ENCODE data around the gene DARS1. TPM values are rescaled to one million over a fixed set of nuclear protein-coding genes. Genes with fewer than 3 reads are reported as not detected.

DARS1 gene
- total RNA-seq, 1 experiment from 2014 or later: 63.0 TPM

DNA sequence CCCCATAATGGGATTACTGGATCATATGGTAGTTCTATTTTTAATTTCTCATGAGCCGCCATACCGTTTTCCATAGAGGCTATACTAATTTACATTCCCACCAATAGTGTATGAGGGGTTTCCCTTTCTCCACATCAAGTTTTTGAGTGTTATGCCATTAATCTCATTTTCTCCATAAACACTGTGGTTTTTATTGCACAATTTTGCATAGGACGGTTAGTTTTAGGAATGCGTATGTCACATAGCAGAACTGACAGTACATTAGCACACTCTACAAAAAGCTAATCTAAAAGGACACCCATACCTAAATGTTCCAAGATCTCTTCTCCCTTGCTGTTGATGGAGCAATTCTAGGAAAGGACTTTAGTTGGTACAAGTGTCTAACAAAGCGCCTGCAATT is 32.5 kb downstream of the DARS1 start:
- CTCF ChIA-PET: no interaction called here
- Histone ChIP-seq H3K79me2 (ENCODE audit: low read depth) (peaks cover 24% of the 10 kb centered on the region; the same call in 1 of the 2 replicates), H3K4me2 (no peak overlapping the region)

DNA sequence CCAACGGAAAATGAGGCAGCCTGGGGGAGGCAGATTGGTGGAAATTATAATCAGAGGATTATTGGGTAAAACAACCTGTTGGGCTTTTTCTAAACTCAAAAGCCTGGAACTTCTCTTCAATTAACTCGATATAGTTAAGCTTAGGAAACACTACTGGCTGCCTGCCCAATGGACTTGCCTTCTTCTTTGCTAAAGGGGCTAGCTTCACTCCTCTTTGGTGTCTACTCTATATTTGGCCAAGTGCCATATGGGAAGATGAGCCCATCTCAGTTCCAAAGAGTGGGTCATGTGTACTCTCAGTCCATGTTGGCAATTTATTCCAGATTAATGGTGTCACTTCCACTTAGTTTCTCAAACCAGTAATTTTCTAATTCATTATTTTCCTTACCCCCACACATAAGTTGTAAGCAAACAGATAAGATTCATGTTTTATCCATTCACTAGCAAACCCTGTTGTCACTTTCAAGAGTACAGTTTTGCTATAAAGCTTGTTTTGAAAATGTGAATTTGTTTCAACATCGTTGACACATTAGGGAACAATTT is 34.3 kb downstream of the DARS1 start:
- Histone ChIP-seq H3K4me1 (replicated peaks; ENCODE audit: insufficient read depth) (peaks cover 41% of the 10 kb centered on the region), H3K79me2 (ENCODE audit: low read depth) (peaks cover 40% of the 10 kb centered on the region), H3K36me3 (ENCODE audit: low read depth) (peaks cover 44% of the 10 kb centered on the region; the same call in 1 of the 2 replicates), H2AFZ (no peak overlapping the region), H3K27ac (no peak overlapping the region), H4K20me1 (ENCODE audit: insufficient read depth) (no peaks in the 10 kb centered on the region; the same call in 1 of the 2 replicates), H3K27me3 (ENCODE audit: insufficient read depth, low read depth) (no peaks in the 10 kb centered on the region), H3K9me3 (ENCODE audit: insufficient read depth, low read depth) (0 out of 2 replicates have a peak, but pooled peaks cover 6% of the 10 kb centered on the region), H3K4me2 (no peak overlapping the region), H3K9me2 (ENCODE audit: insufficient read depth) (no peaks in the 10 kb centered on the region), H3F3A (ENCODE audit: insufficient read depth, low read depth) (peaks cover 31% of the 10 kb centered on the region), H3K4me3 (no peak overlapping the region)
- intact Hi-C loops (cut with micrococcal nuclease; ENCODE audit: unreplicated experiment): no loop called here
- BruUV-seq (replicated peaks): no TSS peak
- TF ChIP-seq EZH2 (IDR thresholded peaks at IDR 0.05; ENCODE audit: low read depth): no peak
- TF ChIP-seq, protein P1, sequence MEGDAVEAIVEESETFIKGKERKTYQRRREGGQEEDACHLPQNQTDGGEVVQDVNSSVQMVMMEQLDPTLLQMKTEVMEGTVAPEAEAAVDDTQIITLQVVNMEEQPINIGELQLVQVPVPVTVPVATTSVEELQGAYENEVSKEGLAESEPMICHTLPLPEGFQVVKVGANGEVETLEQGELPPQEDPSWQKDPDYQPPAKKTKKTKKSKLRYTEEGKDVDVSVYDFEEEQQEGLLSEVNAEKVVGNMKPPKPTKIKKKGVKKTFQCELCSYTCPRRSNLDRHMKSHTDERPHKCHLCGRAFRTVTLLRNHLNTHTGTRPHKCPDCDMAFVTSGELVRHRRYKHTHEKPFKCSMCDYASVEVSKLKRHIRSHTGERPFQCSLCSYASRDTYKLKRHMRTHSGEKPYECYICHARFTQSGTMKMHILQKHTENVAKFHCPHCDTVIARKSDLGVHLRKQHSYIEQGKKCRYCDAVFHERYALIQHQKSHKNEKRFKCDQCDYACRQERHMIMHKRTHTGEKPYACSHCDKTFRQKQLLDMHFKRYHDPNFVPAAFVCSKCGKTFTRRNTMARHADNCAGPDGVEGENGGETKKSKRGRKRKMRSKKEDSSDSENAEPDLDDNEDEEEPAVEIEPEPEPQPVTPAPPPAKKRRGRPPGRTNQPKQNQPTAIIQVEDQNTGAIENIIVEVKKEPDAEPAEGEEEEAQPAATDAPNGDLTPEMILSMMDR (conservative IDR thresholded peaks at IDR 0.05): no peak
- no peak for DNase-seq
- ChIA-PET POLR2A (ENCODE audit: unreplicated experiment) (no interaction called here), CTCF (no interaction called here)

More for the DNA sequence above, 32.5 kb downstream of the DARS1 start:
- no peak for DNase-seq
- peaks cover 43% of the 10 kb centered on the region; the same call in 1 of the 2 replicates for H3K36me3 ChIP-seq (ENCODE audit: low read depth)
- POLR2A ChIA-PET (ENCODE audit: unreplicated experiment): no interaction called here
- H3K9me2 ChIP-seq (ENCODE audit: insufficient read depth): no peaks in the 10 kb centered on the region
- no peaks in the 10 kb centered on the region for H3K27me3 ChIP-seq (ENCODE audit: insufficient read depth, low read depth)
- TF ChIP-seq EZH2 (IDR thresholded peaks at IDR 0.05; ENCODE audit: low read depth): no peak
- TF ChIP-seq, protein P1 (conservative IDR thresholded peaks at IDR 0.05): no peak
- H3K4me3 ChIP-seq: no peak overlapping the region
- H2AFZ ChIP-seq: no peak overlapping the region
- peaks cover 23% of the 10 kb centered on the region for H3F3A ChIP-seq (ENCODE audit: insufficient read depth, low read depth)
- no TSS peak for BruUV-seq (replicated peaks)
- intact Hi-C loops (cut with micrococcal nuclease; ENCODE audit: unreplicated experiment): no loop called here
- H3K4me1 ChIP-seq (replicated peaks; ENCODE audit: insufficient read depth): peaks cover 25% of the 10 kb centered on the region
- H3K9me3 ChIP-seq (ENCODE audit: insufficient read depth, low read depth): 0 out of 2 replicates have a peak, but pooled peaks cover 6% of the 10 kb centered on the region
- no peaks in the 10 kb centered on the region; the same call in 1 of the 2 replicates for H4K20me1 ChIP-seq (ENCODE audit: insufficient read depth)
- H3K27ac ChIP-seq: no peak overlapping the region

DNA sequence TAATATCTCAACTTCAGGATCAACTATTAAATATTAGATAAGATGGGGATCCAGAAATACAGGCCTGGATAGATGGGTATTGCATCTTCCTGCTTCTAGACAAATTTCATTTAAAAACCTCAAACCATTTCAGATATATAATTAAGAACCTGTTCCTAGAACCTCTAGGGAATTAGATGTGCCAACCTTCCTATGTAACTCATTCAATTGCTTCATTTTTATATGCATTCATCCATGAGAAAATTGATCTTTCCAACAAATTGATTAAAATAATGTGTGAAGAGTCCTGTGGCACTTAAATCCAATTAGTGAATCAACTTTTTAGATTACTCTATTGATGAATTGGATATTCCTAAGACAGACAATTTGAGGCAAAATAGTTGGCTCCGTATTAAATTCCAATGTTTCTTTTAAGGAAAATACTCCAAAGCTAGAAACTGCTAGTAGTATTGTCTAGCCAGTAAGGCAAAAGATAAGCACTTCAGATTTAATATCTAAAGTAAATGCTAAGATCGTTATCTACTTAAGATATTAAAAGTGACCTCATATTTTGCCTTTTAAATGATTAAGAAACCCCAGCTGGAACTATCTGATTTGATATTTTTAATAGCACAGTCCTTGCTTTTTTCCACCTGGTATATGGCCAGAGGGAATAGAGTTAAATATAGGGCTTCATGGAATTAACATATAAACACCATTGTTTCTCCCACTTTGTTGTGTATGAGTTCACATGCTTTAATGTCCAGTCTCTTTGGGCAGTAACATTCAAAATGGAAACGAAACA is 35.8 kb downstream of the DARS1 start:
- peaks cover 50% of the 10 kb centered on the region for H3K79me2 ChIP-seq (ENCODE audit: low read depth)
- BruUV-seq (replicated peaks): no TSS peak
- peaks cover 41% of the 10 kb centered on the region for H3K4me1 ChIP-seq (replicated peaks; ENCODE audit: insufficient read depth)
- H3K9me3 ChIP-seq (ENCODE audit: insufficient read depth, low read depth): 0 out of 2 replicates have a peak, but pooled peaks cover 6% of the 10 kb centered on the region
- H3K27ac ChIP-seq: peak overlapping the region; percentile 93
- ChIA-PET CTCF (interaction anchor here (0.6 kb wide), 1 partner anchor 120 kb away, joined by 3 read pairs; no protein-coding TSS in a partner anchor), POLR2A (ENCODE audit: unreplicated experiment) (interaction anchor here (0.6 to 0.7 kb wide), 4 partner anchors 11 to 1720 kb away, joined by 4 to 13 read pairs (median 6); no protein-coding TSS in a partner anchor)
- peaks cover 42% of the 10 kb centered on the region; the same call in 1 of the 2 replicates for H3K36me3 ChIP-seq (ENCODE audit: low read depth)
- H3K9me2 ChIP-seq (ENCODE audit: insufficient read depth): no peaks in the 10 kb centered on the region
- no peaks in the 10 kb centered on the region for H3K27me3 ChIP-seq (ENCODE audit: insufficient read depth, low read depth)
- DNase-seq: peak in 1 of 2 experiments; percentile 63
- H3F3A ChIP-seq (ENCODE audit: insufficient read depth, low read depth): peaks cover 31% of the 10 kb centered on the region
- no peaks in the 10 kb centered on the region for H4K20me1 ChIP-seq (ENCODE audit: insufficient read depth)
- intact Hi-C loops (cut with micrococcal nuclease; ENCODE audit: unreplicated experiment): loop anchor here (1.0 to 10.0 kb wide), 2 partner anchors 36 to 75 kb away; partner anchors contain the start of genes DARS1 and MCM6
- H3K4me3 ChIP-seq: peak overlapping the region; percentile 21; the same call in 1 of the 2 replicates
- peak overlapping the region; percentile 67 for H3K4me2 ChIP-seq
- no peak for TF ChIP-seq EZH2 (IDR thresholded peaks at IDR 0.05; ENCODE audit: low read depth)
- TF ChIP-seq, protein P1 (conservative IDR thresholded peaks at IDR 0.05): no peak
- H2AFZ ChIP-seq: no peak overlapping the region

Measured in PC-9 (cell line).